GM19035 (cell line): ENCODE measurements around the gene CETN3.
"Not testable (repeated sequence)": the region's sequence is repeated elsewhere in the genome, so short reads cannot be mapped to it uniquely, and the experiment has no call there.

ENCODE experiments used
- ATAC-seq: cut with Tn5 transposase; IDR thresholded peaks from one replicate; pipeline ENCODE4 v1.9.1; 2021; ENCODE audit not compliant: unreplicated experiment

CETN3 gene

DNA sequence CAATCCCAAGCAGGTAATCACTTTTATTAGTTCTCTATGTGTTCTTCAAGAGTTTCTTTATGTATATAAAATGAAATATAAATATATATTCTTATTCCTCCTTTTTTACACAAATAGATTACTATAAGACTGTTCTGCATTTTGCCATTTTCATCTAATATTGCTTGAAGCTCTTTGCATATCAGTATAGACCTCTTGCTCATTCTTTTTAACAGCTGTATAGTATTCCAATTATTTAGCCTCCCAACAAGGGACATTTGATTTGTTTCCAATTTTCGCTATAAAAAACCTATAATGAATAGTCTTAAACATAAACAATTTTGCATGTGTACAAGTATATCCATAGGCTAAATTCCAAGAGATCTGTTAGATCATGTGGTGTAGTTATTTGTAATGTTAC lies 25.2 kb downstream of the CETN3 start:
- ATAC-seq, result no peak

DNA sequence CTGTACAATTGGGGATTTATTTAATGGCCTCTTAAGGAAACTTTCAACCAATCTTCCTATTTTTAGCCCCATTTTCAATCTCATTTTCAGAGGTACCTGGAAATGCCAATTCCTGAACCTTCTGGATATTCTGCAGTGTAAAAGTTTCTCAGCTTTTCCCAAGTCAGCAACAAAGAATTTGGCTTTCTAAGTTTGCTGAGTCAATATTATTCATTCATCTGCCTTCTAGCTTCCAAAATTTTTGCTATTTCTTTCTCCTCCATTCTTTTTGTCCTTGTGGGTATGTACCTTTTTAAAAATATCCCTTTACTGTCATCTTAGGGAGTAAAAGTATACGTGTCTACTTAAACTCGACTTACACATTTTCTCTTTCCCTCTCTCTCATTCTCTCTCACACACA lies 25.7 kb downstream of the CETN3 start:
- no peak for ATAC-seq

GRCh38 chr5:90381213-90381929 lies 28.2 kb downstream of the CETN3 start:
- no peak for ATAC-seq

- no peak for ATAC-seq
Measured at GRCh38 chr5:90379652-90380051, 29.9 kb downstream of the CETN3 start.

DNA sequence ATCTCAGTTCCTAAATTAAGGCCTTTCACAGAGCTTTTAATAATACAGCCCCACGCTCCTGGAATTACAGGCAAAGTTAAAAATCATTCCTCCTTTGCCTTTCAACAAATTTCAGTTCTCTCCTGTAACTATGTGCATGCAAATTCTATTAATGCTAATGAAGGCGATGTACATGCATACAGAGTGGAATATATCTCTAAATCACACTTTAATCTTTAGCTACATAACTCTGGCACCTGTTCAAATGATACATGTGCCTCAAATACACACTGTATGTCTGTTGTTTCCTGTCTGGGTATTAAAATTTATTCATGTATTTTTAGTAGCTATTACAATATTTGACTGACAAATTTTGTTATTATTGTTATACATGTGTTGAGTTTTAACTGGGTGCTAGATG lies 30.8 kb downstream of the CETN3 start:
- no peak for ATAC-seq

- ATAC-seq, result not testable (repeated sequence)
Measured at GRCh38 chr5:90371269-90371668, 38.3 kb downstream of the CETN3 start.

- ATAC-seq, result no peak
Measured at GRCh38 chr5:90368454-90369246, 40.9 kb downstream of the CETN3 start.

- no peak for ATAC-seq
Measured at GRCh38 chr5:90367879-90368278, 41.7 kb downstream of the CETN3 start.

DNA sequence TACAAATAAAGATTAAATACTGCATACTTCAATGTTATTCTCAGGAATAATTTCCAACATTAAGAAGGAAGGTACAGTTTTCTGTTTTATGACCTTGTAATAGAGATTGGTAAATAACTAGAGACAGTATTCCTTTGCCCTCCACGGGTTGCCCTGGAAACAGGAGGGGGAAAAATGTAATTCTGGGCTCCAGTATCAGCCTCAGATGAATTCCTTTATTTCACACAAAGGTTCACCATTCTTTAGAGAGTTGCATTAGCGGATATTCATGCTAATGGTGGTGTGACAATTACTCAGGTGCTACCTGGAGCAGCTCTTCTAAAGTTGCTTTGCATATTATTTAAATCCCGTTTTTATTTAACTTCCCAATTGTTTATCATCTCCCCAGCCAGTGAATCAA lies 42.6 kb downstream of the CETN3 start:
- ATAC-seq, result no peak

- no peak for ATAC-seq
Measured at GRCh38 chr5:90365328-90365727, 44.2 kb downstream of the CETN3 start.

GRCh38 chr5:90359073-90359920 lies 50.3 kb downstream of the CETN3 start:
- ATAC-seq, result no peak

DNA sequence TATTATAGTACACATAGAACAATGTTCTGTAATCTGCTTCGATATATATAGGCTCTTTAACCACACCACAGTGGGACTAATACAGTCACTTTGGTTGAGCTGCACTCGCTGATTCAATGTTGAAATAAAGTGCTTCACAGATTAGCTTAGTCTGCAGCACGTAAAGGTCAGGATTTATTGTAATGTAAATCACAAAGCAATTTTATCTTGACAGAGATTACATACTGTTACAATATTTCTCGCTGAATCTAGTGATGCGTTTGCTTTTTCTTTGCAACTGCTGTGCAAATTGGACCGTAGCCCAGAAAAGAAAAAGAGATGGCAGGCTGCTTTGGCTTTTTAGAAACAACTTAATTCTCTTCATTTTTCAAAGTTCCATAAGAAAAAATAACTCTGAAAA lies 52.9 kb downstream of the CETN3 start:
- ATAC-seq, result no peak

GRCh38 chr5:90356176-90356575 lies 53.4 kb downstream of the CETN3 start:
- ATAC-seq, result no peak

- no peak for ATAC-seq
Measured at GRCh38 chr5:90355635-90356034, 53.9 kb downstream of the CETN3 start.

- ATAC-seq, result no peak
Measured at GRCh38 chr5:90353254-90353653, 56.3 kb downstream of the CETN3 start.

- ATAC-seq, result no peak
Measured at GRCh38 chr5:90351101-90351500, 58.5 kb downstream of the CETN3 start.

- ATAC-seq, result no peak
Measured at GRCh38 chr5:90347462-90347861, 62.1 kb downstream of the CETN3 start.

DNA sequence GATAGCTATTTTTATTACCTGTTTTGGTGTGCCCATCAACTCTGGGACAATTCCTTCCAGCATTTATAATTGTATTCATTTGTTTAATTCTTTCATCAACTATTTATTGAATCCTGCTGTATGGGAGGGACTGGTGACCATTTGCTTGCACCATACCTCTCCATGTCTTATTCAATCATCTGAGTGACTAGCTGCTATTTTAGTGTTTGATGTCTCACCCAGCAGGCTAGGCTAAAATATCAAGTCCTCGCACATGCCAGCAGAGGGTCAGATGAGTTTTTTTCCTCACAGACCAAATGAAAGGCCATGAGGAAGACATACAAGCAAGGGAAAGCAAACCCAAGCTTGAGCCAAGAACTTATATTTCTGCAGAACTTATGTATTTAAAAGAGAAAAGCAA lies 63.9 kb downstream of the CETN3 start:
- ATAC-seq, result no peak

DNA sequence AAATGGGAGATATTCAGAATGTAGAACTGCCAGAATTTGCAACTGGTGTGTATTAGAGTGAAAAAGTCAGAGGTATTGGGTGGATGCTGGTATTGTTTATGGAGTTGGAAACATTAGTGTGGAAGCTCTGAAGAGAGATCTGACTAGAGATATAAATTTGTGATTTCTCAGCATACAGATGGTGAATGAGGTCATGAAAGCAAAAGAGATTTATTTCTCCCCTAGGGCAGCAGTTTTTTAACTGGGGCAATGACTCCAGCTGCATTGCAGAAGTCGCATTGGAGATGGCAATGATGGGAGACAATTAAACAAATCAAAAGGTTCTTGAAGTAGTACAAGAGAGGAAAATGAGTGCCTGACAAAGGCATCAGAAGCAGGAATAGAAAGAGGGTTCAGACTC lies 64.9 kb downstream of the CETN3 start:
- no peak for ATAC-seq

- ATAC-seq, result not testable (repeated sequence)
Measured at GRCh38 chr5:90343731-90344130, 65.8 kb downstream of the CETN3 start.

- ATAC-seq, result no peak
Measured at GRCh38 chr5:90342576-90342975, 67.0 kb downstream of the CETN3 start.
